ENCODE data around the gene TMEM117.

TMEM117 gene

GRCh38 chr12:44046732-44047417, 211.0 kb downstream of the TMEM117 start:
- H3K4me1 ChIP-seq: no peaks in the 10 kb centered on the region

GRCh38 chr12:44052554-44052953, 216.7 kb downstream of the TMEM117 start:
- no peak for TF ChIP-seq CTCF (IDR thresholded peaks at IDR 0.05)
- Histone ChIP-seq H3K36me3 (no peaks in the 10 kb centered on the region), H3K4me1 (peaks cover 0 to 15% (median 2%) of the 10 kb centered on the region in 4 donors), H3K9me3 (no peaks in the 10 kb centered on the region), H3K27me3 (no peaks in the 10 kb centered on the region), H3K4me3 (no peak overlapping the region), H3K27ac (no peak overlapping the region)
- intact Hi-C loops (cut with DNase I; ENCODE audit: low total_unique reads): no loop called here
- no peak for DNase-seq

More at GRCh38 chr12:44046732-44047417, 211.0 kb downstream of the TMEM117 start:
- Histone ChIP-seq H3K27ac (no peak overlapping the region), H3K9me3 (no peaks in the 10 kb centered on the region), H3K36me3 (no peaks in the 10 kb centered on the region), H3K4me3 (no peak overlapping the region), H3K27me3 (no peaks in the 10 kb centered on the region)
- no peak for DNase-seq
- intact Hi-C loops (cut with DNase I; ENCODE audit: low total_unique reads): no loop called here
- TF ChIP-seq CTCF (IDR thresholded peaks at IDR 0.05): no peak

- H3K4me1 ChIP-seq: peaks cover 0 to 15% (median 2%) of the 10 kb centered on the region in 4 donors
- no peak for TF ChIP-seq CTCF (IDR thresholded peaks at IDR 0.05)
- no peak for DNase-seq
- H3K27ac ChIP-seq: no peak overlapping the region
- no peaks in the 10 kb centered on the region for H3K27me3 ChIP-seq
- H3K4me3 ChIP-seq: no peak overlapping the region
- H3K36me3 ChIP-seq: no peaks in the 10 kb centered on the region
- H3K9me3 ChIP-seq: no peaks in the 10 kb centered on the region
- intact Hi-C loops (cut with DNase I; ENCODE audit: low total_unique reads): no loop called here
Measured at GRCh38 chr12:44053549-44054127, 217.8 kb downstream of the TMEM117 start.

GRCh38 chr12:44054281-44054680, 218.4 kb downstream of the TMEM117 start:
- no peaks in the 10 kb centered on the region for H3K9me3 ChIP-seq
- TF ChIP-seq CTCF (IDR thresholded peaks at IDR 0.05): no peak
- intact Hi-C loops (cut with DNase I; ENCODE audit: low total_unique reads): no loop called here
- no peak for DNase-seq
- H3K27ac ChIP-seq: no peak overlapping the region
- peaks cover 0 to 15% (median 2%) of the 10 kb centered on the region in 4 donors for H3K4me1 ChIP-seq
- H3K4me3 ChIP-seq: no peak overlapping the region
- H3K27me3 ChIP-seq: no peaks in the 10 kb centered on the region
- no peaks in the 10 kb centered on the region for H3K36me3 ChIP-seq

GRCh38 chr12:44058366-44058765, 222.5 kb downstream of the TMEM117 start:
- Histone ChIP-seq H3K27me3 (no peaks in the 10 kb centered on the region), H3K4me3 (no peak overlapping the region), H3K36me3 (no peaks in the 10 kb centered on the region), H3K9me3 (no peaks in the 10 kb centered on the region), H3K4me1 (peaks cover 0 to 10% (median under 1%) of the 10 kb centered on the region in 4 donors), H3K27ac (no peak overlapping the region)
- TF ChIP-seq CTCF (IDR thresholded peaks at IDR 0.05): no peak
- intact Hi-C loops (cut with DNase I; ENCODE audit: low total_unique reads): no loop called here
- no peak for DNase-seq
